LNCAP (cell line): Measurements from ENCODE around the gene MTOR.

Experiments used
- CTCF ChIP-seq: fragments of 450-650 bp; IDR thresholded peaks from 2 replicates; pipeline ENCODE4 v1.5.1; 2017; ENCODE audit warnings: mild to moderate bottlenecking

MTOR gene

GRCh38 chr1:11134251-11134897 lies 128.0 kb downstream of the MTOR start:
- no peak for TF ChIP-seq CTCF

GRCh38 chr1:11132563-11133293 lies 129.6 kb downstream of the MTOR start:
- TF ChIP-seq CTCF, result no peak

- TF ChIP-seq CTCF, result no peak
These were observed 130.5 kb downstream of the MTOR start for GRCh38 chr1:11131816-11132215.

GRCh38 chr1:11130406-11130805 lies 131.9 kb downstream of the MTOR start:
- no peak for TF ChIP-seq CTCF

GRCh38 chr1:11129649-11130390 lies 132.5 kb downstream of the MTOR start:
- no peak for TF ChIP-seq CTCF

- no peak for TF ChIP-seq CTCF
These were observed 135.8 kb downstream of the MTOR start for GRCh38 chr1:11126569-11126968.

GRCh38 chr1:11125931-11126330 lies 136.4 kb downstream of the MTOR start:
- TF ChIP-seq CTCF, result no peak
